HEK293 (cell line): ENCODE results near the gene NAGA.

Experiments used
- CTCF ChIP-seq: fragments of 450-650 bp; formaldehyde crosslinking; IDR thresholded peaks from 2 replicates; pipeline ENCODE4 v1.5.1; 2016; ENCODE audit warnings: missing biosample characterization, missing genetic modification characterization
- ZNF24 ChIP-seq: fragments of 450-650 bp; formaldehyde crosslinking; IDR thresholded peaks from 2 replicates; pipeline ENCODE4 v1.5.1; 2016; ENCODE audit warnings: missing biosample characterization, missing genetic modification characterization
- ZNF324 ChIP-seq: fragments of 450-650 bp; formaldehyde crosslinking; IDR thresholded peaks from 2 replicates; pipeline ENCODE4 v1.5.1; 2016; ENCODE audit warnings: missing biosample characterization, missing genetic modification characterization

GRCh38 chr22:42078469-42079318 is 8.1 kb upstream of the NAGA start:
- TF ChIP-seq CTCF (tag by site-specific recombination) (no peak), ZNF324 (tag by site-specific recombination) (no peak), ZNF24 (tag by site-specific recombination) (no peak)
